Renal cortex interstitium (tissue), 11 donors: ENCODE data around the gene RBP2. TPM values are rescaled to one million over a fixed set of nuclear protein-coding genes. Genes with fewer than 3 reads are reported as not detected.
A peak's percentile ranks its signal among the peaks of the same experiment; 100 is the strongest.

Source experiments
- DNase-seq, 11 donors: peaks; one replicate each; pipeline ENCODE4 v3.0.0-alpha.2; 2013; ENCODE audit warnings: low read depth in 9 of 11, low spot score in 4 of 11; ENCODE audit errors: extremely low read depth in 1 of 11
- polyA plus RNA-seq, 3 donors: library from polyadenylated mRNA; unstranded; fragments of 120-200 nt; gene quantifications; one replicate each; pipeline ENCODE4 v1.2.1, GENCODE V29; 2013; ENCODE audit not compliant: insufficient read length in 3 of 3

The RBP2 gene
- polyA plus RNA-seq, 3 donors, result 0.30 to 1.8 (median 0.47) TPM

DNA sequence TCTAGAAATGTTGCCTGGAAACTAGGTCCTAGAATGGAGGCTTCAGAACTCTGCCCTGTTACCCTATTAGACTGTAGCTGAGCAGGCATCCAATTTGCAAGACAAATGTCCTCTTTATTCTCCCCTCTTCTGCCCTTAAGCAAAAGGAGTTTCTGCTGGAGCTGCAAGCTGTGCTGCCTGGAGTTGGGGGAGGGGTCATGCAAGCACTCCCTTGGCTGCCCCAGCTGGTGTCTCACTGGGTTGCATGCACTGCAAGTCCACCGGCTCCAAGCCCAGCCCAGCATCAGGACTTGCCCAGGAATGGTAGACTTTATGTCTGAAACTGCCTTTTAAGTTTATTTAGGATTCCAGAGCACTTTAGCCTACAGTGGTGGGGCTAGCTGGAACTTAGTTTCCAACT lies 15.7 kb upstream of the RBP2 start:
- DNase-seq, result no peak

DNA sequence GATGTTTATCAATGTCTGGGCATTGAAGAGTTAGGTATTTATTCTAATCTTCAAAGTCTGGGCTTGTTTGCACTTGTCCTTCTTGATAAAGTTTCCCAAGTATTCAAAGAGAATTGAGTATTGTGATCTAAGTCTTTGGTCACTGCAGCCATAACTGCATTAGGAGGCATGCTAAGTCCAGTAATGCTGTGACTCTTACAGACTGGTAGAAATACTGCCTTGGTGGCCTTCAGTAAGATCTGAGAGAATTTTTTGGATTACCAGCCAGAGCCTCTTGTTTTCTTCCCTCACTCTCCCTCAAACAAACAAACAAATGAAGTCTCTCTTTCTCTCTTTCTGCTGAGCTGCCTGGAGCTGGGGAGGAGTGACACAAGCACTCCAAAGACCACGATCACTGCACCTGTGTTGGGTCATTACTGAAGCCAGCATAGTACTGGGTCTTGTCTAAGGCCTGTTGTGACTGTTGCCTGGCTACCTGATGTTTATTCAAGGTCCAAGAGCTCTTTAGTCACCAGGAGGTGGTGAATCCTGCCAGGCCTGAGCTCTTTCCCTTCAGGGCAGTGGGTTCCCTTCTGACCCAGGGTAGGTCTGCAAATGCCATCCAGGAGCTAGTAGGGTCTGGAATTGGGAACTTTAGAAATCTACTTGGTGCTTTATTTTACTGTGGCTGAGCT lies 14.8 kb upstream of the RBP2 start:
- DNase-seq, result no peak

DNA sequence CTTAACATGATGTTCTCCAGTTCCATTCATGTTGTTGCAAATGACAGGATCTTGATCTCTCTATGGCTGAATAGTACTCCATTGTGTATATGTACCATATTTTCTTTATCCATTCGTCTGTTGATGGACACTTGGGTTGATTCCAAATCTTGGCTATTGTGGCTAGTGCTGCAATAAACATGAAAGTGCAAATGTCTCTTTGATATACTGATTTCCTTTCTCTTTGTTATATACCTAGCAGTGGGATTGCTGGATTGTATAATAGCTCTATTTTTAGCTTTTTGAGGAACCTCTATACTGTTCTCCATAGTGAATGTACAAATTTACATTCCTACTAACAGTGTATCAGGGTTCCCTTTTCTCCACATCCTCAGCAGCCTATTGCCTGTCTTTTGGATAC lies 5.9 kb upstream of the RBP2 start:
- no peak for DNase-seq

DNA sequence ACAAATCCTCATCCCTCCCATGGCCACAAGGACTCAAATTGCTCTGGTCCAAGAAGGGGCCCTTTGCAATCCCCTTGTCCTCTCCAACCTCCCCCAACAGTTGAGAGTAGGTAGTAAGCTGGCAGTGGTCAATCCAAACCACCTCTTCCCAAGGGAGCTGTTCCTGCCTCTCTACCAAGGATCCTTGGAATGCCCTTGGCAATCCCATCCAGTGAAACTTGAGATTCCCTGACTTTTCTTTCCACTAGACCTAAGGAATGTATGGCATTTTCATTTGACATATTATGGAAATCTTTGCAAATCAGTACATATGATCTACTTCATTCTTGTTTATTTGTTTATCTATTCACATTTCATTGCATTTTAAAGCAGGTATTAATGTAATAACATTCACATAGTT lies 4.8 kb upstream of the RBP2 start:
- no peak for DNase-seq

DNA sequence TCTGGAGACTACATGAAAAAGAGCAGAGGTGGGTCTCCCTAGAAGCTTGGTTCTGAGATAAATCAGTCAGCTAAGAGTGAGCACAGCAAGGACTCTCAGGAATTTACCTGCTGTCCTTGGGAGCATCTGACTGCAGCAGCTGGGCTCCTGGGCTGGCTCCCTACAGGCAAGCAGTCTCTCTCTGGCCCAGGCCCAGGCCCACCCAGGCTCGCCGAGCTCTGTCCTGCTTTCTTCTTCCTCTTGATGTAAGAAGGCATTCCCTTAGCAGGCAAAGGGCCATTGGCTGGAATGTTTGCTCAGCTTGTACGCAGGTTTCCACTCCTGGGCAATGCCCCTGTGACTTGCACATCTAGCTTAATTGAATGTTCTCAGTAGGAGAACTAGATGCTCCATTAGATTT lies 4.3 kb upstream of the RBP2 start:
- DNase-seq, result no peak

DNA sequence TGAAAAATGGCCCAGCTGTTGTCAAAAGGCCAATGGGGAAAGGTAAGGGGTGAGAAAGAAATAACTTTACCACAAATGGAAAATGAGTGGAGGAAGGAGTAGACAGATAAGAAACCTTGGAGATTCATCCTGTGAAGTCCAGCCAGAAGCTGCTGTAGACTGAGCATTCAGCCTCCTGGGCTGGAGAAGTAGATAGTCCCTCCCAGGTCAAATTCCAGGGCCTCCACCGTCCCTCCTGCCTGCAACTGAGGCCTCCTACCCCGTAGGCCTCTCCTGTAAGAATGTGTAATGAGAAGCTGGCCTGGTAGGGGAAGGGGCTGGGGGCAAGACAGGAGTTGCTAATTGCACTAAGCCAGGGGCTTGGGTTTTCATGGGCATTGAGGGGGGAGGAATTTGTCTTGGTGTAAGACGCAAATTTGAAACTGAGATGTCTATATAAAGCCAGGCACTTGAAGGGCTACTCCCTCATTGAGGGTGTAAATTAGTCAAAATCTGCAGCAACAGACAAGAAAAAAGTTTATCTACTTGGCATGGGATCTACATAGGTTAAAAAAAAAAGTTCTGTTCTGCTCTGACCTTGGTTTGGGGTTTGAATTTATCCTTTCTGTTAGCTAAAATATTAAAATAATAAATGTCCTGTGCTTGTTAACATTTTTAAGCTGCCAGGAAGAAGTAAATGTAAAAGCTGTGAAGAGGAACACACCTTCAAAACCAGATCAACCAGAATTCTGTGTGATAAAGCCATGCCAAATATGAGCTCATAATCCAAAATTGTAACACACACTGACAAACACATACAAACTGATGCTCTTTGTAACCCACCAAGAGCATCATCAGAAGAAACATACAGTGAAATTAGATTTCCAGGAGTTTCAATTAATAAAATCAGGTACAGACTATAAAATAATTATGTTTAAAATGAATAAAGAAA lies 1.7 kb upstream of the RBP2 start:
- no peak for DNase-seq

DNA sequence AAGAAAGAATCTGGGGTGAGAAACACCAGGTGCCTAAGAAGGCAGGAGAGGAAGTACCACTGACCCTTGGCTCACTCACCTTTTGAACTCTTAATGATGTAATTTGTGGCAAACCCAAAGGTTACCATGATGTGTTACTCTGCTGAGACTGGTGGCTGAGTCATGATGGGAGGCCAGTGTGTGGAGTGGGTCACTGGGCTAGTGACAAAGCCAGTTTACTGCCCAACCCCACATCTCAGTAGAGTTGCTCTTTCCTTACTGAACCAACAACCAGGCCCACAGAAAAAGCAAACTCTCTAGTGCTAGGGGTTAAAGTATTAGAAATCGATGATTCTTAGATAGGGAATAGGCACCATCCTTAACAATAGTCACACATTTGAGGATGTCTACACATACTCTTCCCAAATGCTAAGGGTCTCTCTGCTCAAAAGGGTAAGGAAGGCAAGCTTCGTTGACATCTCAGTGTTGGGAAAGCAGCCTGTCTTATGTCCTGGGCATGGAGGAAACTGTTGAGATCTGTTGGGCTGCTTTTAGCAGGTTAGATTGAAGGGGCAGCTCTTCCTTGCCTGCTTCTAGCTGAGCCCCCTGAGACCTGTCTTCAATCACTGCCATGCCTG lies 3.1 kb downstream of the RBP2 start:
- peak in 1 of 11 donors; percentile 9 for DNase-seq

DNA sequence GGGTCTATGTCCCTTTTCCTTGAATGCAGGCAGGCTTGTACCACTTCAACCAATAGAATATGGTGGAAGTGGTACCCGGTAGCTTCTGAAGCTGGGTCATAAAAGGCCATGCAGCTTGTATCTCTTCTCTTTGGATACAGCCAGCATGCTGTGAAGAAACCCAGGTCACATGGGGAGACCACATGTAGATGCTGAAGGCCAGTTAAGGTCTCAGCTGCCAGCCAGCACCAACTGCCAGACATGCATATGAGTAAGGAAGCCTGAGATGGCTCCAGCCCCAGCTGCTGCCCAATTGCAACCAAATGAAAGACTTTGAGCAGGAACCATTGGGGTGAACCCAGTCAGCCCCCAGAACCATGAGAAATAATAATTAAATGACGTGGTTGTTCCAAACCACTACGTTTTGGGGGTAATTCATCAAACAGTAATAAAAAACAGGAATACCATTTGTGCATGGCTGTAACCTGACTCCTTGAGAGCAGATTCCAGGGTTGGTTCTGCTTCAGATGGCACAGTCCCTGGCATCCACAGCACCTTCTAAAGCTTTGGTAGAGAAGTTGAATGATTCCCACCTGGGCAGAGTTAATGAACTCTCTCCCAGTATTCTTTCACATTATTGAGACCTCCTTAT lies 3.8 kb downstream of the RBP2 start:
- DNase-seq, result peak in 10 of 11 donors; percentile 13 to 72 (median 45)

DNA sequence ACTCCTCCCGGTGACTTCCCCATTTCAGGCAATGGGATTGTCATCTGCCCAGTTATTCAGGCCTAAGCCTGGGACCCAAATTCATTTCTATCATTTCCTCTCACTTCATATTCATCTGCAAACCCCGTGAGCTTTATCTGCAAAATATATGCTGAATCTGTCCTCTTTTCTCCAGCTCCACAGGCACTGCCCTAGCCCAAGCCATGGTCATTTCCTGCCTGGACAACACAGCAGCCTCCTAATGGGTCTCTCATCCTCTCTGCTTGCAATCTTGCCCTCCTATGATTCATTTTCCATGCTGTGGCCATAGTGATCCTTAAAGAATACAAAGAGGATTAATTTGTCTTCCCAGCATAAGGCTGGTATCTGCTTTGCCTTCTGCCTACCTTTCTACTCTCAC lies 6.1 kb downstream of the RBP2 start:
- DNase-seq, result no peak

DNA sequence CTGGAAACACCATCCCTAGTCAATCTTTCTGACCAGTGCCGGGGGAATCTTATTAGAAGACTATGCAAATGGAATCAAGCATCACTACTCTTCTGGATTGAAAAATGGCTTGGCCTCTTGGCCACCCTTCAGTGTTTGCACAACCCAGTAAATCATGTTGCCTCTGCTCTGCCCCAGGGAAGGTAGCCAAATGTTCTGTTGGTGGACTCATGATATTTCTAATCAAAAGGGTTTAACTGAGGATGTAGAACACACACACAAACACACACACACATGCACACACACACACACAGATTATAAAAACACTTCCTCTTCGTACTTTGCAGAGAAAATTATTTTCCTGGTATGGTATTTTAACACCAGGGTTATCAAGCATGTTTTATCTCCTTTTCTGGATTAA lies 7.9 kb downstream of the RBP2 start:
- DNase-seq, result no peak

DNA sequence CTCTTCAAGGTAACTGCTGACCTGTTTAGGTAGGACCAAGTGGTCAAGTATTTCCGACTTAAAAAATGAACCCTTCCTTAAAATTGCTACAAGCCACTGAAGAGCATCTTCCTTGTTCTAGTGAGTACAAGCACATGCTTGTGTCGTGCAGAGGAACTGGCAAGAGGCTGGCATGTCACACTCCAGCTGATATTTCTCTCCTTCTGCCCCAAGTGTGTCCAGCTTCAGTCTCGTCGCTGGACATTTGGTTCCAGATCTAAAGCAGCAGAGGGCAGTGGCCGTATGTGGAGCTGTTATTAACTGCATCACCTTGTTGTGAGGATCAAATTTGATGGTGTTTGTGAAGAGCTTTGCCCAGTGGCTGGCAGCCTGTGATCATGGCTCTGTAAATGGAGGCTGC lies 10.0 kb downstream of the RBP2 start:
- no peak for DNase-seq

DNA sequence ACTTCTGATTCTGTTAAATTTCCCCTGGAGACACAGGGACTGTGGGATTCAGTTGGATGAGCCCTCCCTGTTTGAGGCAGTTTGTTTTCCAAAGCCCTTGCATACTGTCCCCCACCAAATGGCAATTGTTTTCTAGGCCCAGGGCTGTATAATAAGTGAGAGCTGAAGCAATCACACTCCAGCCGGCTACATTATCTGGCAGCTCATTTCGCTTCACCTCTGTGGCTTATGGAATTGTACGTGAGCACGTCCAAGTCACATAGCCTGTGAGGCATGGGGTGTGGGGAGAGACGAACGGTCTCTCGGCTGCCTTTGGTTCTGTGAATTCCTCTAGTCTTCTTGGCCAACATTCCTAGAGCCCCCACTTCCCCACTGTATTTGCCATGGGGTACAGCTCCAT lies 10.7 kb downstream of the RBP2 start:
- no peak for DNase-seq

DNA sequence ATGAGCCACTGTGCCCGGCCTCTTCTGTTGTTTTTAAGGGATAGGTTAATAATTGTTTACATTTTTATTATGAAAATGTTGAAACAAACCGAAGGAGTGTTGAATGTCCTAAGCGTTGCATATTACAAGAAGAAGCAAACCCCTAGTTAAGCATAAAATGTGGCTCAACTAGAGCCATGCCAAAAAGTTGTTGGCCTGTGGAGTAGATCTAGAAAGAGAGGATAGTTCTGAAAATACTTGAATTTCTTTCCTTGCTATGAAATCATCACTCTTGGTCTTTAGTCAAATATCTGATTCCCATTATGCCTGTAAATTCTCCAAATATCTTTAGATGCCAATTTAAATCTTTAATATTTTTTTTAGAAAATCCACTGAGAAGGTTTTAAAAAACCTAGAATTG lies 12.8 kb downstream of the RBP2 start:
- no peak for DNase-seq

DNA sequence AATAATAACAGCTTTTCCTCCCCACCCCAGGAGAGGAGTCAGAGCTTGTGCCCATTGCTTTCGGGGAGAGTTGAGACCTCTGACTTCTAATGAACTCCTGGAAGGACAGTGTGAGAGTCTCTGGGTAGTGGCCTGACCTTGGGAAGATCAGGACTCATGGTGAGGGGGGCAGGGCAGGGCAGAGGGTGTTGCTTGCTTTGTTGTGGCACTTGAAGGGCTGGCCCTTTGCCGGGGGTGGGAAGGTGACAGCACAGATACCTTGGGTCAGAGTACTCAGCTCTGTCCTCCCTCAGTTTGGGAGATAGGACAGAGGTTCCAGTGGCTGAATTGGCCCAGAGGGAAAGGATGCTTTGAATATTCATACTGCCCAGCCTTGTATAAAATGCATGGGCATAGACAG lies 15.8 kb downstream of the RBP2 start:
- DNase-seq, result no peak

DNA sequence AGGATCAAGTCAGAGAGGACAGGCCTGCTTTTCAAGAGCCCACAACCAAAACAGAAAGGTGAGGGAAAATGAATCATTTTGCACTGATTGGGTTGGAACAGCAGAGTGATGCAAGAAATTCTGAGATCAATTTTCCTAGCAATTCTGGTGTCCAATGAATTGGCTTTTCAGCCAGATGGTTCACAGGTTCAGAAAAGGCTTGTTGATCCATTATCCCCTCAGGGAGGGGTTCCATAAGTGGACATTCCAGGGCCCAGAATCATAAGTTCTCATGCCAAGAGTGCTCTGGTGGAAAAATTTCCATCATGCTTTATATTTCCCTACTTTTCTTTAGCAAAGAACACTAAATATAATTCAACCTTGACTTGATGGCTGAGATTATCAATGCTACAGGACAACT lies 16.2 kb downstream of the RBP2 start:
- no peak for DNase-seq

DNA sequence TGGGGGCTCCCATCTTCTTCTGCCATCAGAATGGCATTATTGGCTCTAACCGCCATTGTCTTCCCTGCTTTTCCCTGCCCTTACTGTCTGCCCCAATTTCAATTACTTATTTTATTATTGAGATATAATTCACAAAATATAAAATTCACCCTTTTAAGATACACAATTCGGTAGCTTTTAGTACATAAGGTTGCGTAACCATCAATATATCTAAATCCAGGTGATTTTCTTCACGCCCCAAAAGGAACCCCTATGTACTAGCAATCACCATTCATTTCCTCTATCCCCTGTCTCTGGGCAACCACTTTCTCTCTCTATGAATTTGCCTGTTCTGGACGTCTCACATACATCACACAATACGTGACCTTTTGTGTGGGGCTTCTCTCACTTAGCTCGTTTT lies 18.0 kb downstream of the RBP2 start:
- DNase-seq, result no peak

DNA sequence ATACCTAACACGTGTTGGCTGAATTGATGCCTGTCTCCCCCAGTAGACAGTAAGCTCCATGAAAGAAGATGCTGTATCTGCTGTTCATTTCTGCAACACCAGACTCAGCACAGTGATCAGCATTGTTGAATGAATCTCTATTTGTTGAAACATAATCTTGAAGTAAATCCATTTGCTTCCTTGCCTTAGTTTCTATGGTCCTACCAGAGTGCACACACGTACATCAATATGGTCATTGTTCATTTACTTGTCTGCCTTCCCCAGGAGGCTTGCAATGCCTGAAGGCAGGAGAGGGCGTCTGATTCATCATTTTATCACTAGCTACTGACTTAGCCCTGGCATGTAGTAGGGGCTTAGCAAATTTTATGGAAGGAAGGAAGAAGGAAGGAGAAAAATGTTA lies 19.2 kb downstream of the RBP2 start:
- DNase-seq, result no peak

DNA sequence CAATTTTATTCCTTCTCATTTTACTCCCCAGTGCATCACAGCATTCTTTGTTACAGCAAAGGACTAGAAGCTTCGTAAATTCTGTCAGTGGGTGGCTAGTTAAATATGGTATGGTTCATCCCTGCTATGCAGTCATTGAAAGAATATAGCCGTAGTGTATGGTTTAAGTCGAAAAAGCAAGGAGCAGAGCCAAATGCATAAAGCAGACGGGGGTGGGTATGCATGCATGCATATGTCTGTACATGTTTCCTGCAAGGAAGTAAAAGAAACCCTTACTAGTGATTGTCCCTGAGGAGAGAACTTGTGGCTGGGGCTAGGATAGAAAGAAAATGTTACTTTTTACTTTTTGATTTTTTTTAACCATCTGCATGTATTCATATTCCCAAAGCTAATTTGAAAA lies 19.9 kb downstream of the RBP2 start:
- DNase-seq, result no peak

DNA sequence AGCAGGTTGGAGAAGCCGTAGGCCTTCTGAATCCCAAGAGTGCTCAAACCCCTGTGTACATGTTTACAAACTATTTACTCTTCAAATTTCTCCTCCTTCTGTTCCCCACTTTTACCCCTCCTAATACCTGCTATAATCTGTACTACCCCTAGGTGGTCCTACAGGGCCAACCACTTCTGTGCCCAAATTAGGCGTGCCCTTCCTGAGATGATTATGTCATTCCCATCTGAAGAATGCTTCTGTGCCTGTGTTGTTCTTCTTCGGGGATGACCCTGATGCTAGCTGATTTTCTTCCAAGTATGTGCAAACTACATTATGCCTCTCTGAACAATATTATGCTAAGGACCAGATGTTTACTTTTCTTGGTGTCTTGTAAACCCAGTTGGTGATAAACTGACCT lies 20.5 kb downstream of the RBP2 start:
- no peak for DNase-seq

DNA sequence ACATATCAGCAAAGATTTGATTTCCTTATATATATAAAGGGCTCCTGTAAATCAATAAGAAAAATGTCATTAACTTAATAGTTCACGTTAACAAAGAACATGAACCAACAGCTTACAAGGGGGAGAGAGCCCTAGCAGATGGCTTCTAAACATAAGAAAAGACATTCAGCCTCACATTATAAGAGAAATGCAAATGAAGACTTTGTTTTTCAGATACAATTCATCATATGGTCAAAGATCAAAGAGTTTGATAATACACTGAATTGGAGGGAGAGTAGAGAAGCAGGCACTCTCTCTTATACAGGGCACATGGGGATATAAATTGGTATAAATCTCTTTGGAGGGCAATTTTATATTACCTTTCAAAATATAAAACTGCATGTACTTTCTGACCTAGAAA lies 21.1 kb downstream of the RBP2 start:
- no peak for DNase-seq
